ENCODE results near the gene FNDC8.

- TF ChIP-seq CTCF (IDR thresholded peaks at IDR 0.05) (no peak), POLR2A (IDR thresholded peaks at IDR 0.05) (no peak)
These were observed 13.9 kb downstream of the FNDC8 start for GRCh38 chr17:35135322-35135721.
